ENCODE measurements around the gene DPP6. TPM values are rescaled to one million over a fixed set of nuclear protein-coding genes. Genes with fewer than 3 reads are reported as not detected.
A peak's percentile ranks its signal among the peaks of the same experiment; 100 is the strongest.

The DPP6 gene
- total and polyA plus RNA-seq, 9 donors: 3.3 to 11.5 (median 4.7) TPM

DNA sequence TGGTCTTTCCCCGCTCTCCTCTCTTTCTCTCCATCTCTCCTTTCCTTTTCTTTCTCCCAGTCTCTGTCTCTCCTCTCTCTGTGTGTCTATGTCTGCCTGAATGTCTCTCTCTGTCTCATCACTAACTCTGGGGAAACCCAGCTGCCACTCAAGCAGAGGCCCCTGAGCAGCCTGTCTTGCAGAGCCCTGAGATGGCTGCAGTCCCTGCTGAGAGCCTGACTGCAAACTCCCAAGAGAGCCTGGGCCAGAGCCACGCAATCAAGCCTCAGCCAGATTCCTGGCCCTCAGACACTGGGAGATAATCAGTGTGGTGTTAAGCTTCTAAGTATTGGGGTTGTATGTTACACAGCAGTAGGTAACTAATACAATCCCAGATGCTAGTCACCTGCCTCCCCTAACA lies 859.2 kb downstream of the DPP6 start:
- Histone ChIP-seq H3K27ac (ENCODE audit: low read length) (no peak overlapping the region), H3K36me3 (ENCODE audit: control insufficient read depth, insufficient read depth, low read length) (no peaks in the 10 kb centered on the region), H3K4me1 (ENCODE audit: control insufficient read depth, insufficient read depth, low read length) (peaks cover 20% of the 10 kb centered on the region), H3K9me3 (replicated peaks; ENCODE audit: control insufficient read depth, low read depth, low read length) (peaks cover 4% of the 10 kb centered on the region), H3K4me3 (ENCODE audit: low read length) (no peak overlapping the region), H3K27me3 (ENCODE audit: control insufficient read depth, insufficient read depth, low read length) (peaks cover 21% of the 10 kb centered on the region)
- WGBS (ENCODE audit: insufficient coverage): 100% methylated on average over 1 of the region's 2 CpGs
- no peak for DNase-seq

DNA sequence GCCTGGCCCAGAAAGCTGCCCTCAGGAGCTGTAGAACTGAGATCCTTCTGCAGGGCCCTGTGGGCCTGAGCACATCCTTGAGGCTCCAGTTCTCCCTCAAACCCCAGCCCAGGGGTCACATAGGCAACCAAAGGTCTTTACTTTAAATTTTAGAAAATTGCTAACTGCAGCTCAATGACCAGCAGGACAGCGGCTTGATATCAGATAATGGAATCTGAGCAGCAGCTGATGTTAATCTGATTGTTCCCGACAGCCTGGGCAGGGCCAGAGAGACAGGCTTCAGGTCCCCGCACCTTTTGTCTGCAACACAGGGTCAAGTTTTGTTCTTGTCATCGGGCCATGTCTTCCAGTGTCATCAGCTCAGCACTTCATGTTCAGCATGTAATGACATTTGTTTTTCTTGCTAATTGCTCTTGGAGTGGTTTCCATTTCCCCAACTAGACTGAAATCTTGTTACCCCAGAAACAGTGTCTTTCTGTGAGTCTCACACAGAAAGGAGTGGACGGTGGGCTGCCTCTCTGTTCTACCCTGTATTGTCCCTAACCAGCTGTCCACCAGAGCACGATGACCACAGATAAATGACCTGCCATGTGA lies 859.8 kb downstream of the DPP6 start:
- Histone ChIP-seq H3K36me3 (ENCODE audit: control insufficient read depth, insufficient read depth, low read length) (no peaks in the 10 kb centered on the region), H3K4me1 (ENCODE audit: control insufficient read depth, insufficient read depth, low read length) (peaks cover 20% of the 10 kb centered on the region), H3K4me3 (ENCODE audit: low read length) (no peak overlapping the region), H3K27ac (ENCODE audit: low read length) (no peak overlapping the region), H3K9me3 (replicated peaks; ENCODE audit: control insufficient read depth, low read depth, low read length) (peaks cover 4% of the 10 kb centered on the region), H3K27me3 (ENCODE audit: control insufficient read depth, insufficient read depth, low read length) (peaks cover 25% of the 10 kb centered on the region)
- no peak for DNase-seq
- 81% methylated on average over 5 of the region's 6 CpGs for WGBS (ENCODE audit: insufficient coverage)

DNA sequence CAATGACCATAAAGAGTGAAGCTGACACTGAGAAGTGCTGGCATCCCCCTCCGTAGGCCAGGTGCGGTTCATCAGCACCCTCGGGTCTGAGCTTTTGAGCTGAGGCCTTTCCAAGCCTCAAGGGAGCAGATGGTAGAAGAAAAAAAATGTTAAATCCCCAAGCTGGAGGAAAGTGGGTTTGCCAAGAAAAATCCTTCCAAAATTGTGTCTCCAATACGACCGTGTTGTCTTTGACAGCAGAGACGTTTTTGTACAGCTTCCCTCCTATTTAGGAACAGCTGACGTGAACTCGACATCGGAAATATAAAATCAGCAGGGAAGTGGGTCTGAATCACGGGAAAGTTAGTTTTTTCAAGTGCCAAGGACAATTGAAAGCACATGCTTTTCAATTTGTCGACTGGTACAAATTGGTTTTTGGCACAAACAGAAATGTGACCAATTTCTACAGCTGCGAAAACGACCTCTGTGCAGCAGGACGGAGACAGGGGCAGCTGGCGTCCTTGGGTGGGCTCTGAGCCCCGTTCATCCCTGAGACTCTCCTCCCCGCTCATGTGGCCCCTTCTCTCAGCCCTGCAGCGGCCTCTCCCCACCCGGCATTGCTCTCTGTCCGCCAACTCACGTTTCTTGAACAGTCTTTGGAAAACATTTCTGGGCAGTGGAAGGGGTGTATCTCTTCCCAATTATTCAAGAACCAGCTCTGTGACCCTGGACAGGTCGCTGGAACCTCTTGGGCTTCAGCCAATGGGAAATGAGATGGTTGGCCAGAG lies 860.9 kb downstream of the DPP6 start:
- peaks cover 25% of the 10 kb centered on the region for H3K27me3 ChIP-seq (ENCODE audit: control insufficient read depth, insufficient read depth, low read length)
- H3K36me3 ChIP-seq (ENCODE audit: control insufficient read depth, insufficient read depth, low read length): no peaks in the 10 kb centered on the region
- H3K4me1 ChIP-seq (ENCODE audit: control insufficient read depth, insufficient read depth, low read length): peaks cover 20% of the 10 kb centered on the region
- WGBS (ENCODE audit: insufficient coverage): 42% methylated on average over 16 of the region's 22 CpGs
- H3K27ac ChIP-seq (ENCODE audit: low read length): peak overlapping the region; percentile 71
- peaks cover 4% of the 10 kb centered on the region for H3K9me3 ChIP-seq (replicated peaks; ENCODE audit: control insufficient read depth, low read depth, low read length)
- no peak overlapping the region for H3K4me3 ChIP-seq (ENCODE audit: low read length)
- peak; percentile 81 for DNase-seq

DNA sequence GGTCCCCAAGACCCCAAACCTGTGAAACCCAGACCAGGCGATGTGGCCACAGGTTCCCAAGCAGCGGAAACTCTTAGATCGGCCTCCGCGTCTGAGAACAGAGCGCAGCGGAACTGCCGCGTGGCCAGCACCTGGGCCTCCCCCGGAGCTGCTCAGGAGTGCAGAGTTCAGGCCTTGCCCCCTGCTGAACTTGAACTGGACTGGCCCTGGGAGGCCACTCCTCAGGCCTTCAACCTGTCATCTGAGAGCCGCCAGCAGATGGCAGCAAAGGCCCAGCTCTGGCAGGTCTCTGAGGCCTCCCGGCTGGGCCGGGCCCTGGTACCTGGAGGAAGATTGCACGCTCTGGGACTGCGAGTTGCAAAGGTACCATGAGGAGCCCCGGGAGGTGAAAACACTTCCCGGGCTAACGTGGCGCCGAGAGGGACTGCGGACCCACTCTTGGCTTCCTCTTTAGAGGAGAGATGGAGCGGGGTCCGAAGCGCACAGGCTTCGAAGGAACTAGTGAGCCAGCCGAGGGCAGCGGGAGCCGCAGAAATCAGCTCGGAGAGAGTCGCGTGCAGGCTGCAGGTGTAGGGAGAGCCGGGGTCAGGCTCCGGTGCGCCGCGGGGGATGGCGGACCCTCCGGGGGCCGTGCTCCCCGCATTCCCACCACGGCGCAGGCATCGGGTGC lies 861.6 kb downstream of the DPP6 start:
- Histone ChIP-seq H3K9me3 (replicated peaks; ENCODE audit: control insufficient read depth, low read depth, low read length) (peaks cover 4% of the 10 kb centered on the region), H3K27me3 (ENCODE audit: control insufficient read depth, insufficient read depth, low read length) (peaks cover 25% of the 10 kb centered on the region), H3K27ac (ENCODE audit: low read length) (peak overlapping the region; percentile 64), H3K4me1 (ENCODE audit: control insufficient read depth, insufficient read depth, low read length) (peaks cover 20% of the 10 kb centered on the region), H3K36me3 (ENCODE audit: control insufficient read depth, insufficient read depth, low read length) (no peaks in the 10 kb centered on the region), H3K4me3 (ENCODE audit: low read length) (peak overlapping the region; percentile 25)
- DNase-seq: peak; percentile 81
- 7% methylated on average over 41 of the region's 43 CpGs for WGBS (ENCODE audit: insufficient coverage)

DNA sequence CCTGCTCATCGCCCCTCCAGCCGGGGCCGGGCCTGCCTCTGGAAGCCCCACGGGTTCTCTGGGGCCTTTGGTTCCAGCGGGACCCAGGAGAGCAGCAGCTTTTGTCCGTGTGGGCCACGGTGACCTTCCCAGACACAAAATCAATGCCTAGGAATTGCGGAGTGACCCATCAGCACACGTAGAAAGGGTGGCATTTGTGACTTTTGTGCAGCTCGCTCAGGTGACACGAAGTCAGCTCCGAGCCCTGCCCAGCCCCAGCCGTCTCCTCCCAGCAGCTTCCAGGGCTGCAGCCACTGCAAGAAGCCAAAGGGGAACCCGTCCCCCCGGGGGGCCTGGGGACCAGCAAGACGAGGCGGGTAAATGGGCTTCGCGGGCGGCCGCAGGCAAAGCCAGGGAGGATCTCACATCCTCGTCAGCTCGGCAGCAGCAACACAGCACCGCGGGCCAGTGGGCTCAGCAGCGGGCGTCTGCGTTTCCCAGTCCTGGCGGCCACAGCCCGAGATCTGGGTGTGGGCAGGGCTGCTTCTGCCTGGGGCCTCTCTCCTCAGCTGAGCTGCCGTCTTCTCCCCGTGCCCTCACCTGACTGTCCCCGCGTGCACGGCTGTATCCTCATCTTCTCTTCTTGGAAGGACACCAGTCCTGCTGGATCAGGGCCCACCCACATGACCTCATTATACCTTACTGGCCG lies 862.3 kb downstream of the DPP6 start:
- WGBS (ENCODE audit: insufficient coverage): 27% methylated on average over 29 of the region's 36 CpGs
- no peaks in the 10 kb centered on the region for H3K36me3 ChIP-seq (ENCODE audit: control insufficient read depth, insufficient read depth, low read length)

DNA sequence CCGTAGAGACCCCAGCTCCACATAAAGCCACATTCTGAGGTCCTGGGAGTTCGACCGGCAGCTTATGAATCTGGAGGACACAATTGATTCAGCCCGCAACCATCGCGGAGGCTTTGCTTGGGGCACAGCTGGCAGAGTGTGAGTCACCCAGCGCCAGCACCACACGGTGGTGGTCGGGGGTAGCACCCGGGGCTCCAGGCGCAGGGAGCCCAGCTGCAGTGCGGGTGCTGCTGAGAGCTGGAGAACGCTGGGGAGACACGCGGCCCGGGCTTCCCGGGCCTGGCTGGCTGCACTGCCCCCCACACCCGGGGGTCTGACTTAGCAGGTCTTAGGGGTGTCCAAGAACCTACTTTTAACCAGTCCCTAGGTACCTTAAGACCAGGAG lies 862.8 kb downstream of the DPP6 start:
- H3K4me1 ChIP-seq (ENCODE audit: control insufficient read depth, insufficient read depth, low read length): peaks cover 24% of the 10 kb centered on the region
- H3K9me3 ChIP-seq (replicated peaks; ENCODE audit: control insufficient read depth, low read depth, low read length): peaks cover 4% of the 10 kb centered on the region
- no peak overlapping the region for H3K4me3 ChIP-seq (ENCODE audit: low read length)
- peaks cover 25% of the 10 kb centered on the region for H3K27me3 ChIP-seq (ENCODE audit: control insufficient read depth, insufficient read depth, low read length)
- 67% methylated on average over 11 of the region's 18 CpGs for WGBS (ENCODE audit: insufficient coverage)
- no peak overlapping the region for H3K27ac ChIP-seq (ENCODE audit: low read length)
- no peak for DNase-seq
- H3K36me3 ChIP-seq (ENCODE audit: control insufficient read depth, insufficient read depth, low read length): no peaks in the 10 kb centered on the region

More for the DNA sequence above, 862.3 kb downstream of the DPP6 start:
- H3K27ac ChIP-seq (ENCODE audit: low read length): no peak overlapping the region
- no peak for DNase-seq
- peaks cover 20% of the 10 kb centered on the region for H3K4me1 ChIP-seq (ENCODE audit: control insufficient read depth, insufficient read depth, low read length)
- H3K4me3 ChIP-seq (ENCODE audit: low read length): no peak overlapping the region
- peaks cover 25% of the 10 kb centered on the region for H3K27me3 ChIP-seq (ENCODE audit: control insufficient read depth, insufficient read depth, low read length)
- H3K9me3 ChIP-seq (replicated peaks; ENCODE audit: control insufficient read depth, low read depth, low read length): peaks cover 4% of the 10 kb centered on the region

DNA sequence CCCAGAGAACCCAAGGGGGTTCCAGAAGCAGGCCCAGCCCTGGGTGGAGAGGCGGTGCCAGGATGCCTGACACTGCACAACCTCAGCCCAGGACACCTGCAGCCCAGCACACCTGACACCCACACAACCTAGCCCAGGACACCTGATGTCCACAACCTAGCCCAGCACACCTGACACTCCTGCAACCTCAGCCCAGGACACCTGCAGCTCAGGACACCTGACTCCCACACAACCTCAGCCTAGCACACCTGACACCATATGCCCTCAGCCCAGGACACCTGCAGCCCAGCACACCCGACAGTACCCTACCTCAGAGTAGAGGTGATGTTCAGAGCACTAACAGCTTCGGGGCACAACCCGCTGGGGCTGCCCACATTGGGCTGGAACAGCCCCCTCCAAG lies 863.4 kb downstream of the DPP6 start:
- DNase-seq: no peak
- WGBS (ENCODE audit: insufficient coverage): 80% methylated on average over 2 of the region's 4 CpGs
- Histone ChIP-seq H3K36me3 (ENCODE audit: control insufficient read depth, insufficient read depth, low read length) (no peaks in the 10 kb centered on the region), H3K27me3 (ENCODE audit: control insufficient read depth, insufficient read depth, low read length) (peaks cover 25% of the 10 kb centered on the region), H3K27ac (ENCODE audit: low read length) (no peak overlapping the region), H3K9me3 (replicated peaks; ENCODE audit: control insufficient read depth, low read depth, low read length) (peaks cover 4% of the 10 kb centered on the region), H3K4me1 (ENCODE audit: control insufficient read depth, insufficient read depth, low read length) (peaks cover 27% of the 10 kb centered on the region), H3K4me3 (ENCODE audit: low read length) (no peak overlapping the region)

DNA sequence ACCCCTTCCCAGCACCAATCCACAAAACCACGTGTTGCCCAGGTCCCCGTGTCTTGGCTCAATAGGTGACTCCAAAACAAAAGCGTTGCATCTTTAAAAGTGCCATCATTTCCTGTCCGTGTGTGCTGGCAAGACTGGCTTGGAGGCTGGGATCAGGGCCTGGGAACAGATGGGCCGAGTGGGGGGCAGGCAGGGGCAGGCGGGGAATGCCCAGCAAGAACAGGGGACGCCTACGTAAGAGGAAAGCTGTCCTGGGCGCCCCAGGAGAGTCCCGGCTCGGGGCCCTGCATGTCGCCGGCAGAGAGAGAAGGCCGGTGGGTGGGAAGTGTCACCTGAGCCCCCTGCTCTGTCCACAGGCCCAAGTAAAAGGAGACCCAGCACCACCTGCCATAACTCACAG lies 864.2 kb downstream of the DPP6 start:
- Histone ChIP-seq H3K4me3 (ENCODE audit: low read length) (no peak overlapping the region), H3K9me3 (replicated peaks; ENCODE audit: control insufficient read depth, low read depth, low read length) (no peaks in the 10 kb centered on the region), H3K27me3 (ENCODE audit: control insufficient read depth, insufficient read depth, low read length) (peaks cover 25% of the 10 kb centered on the region), H3K36me3 (ENCODE audit: control insufficient read depth, insufficient read depth, low read length) (no peaks in the 10 kb centered on the region), H3K27ac (ENCODE audit: low read length) (no peak overlapping the region), H3K4me1 (ENCODE audit: control insufficient read depth, insufficient read depth, low read length) (peaks cover 27% of the 10 kb centered on the region)
- WGBS (ENCODE audit: insufficient coverage): 58% methylated on average over 13 of the region's 14 CpGs
- DNase-seq: no peak

DNA sequence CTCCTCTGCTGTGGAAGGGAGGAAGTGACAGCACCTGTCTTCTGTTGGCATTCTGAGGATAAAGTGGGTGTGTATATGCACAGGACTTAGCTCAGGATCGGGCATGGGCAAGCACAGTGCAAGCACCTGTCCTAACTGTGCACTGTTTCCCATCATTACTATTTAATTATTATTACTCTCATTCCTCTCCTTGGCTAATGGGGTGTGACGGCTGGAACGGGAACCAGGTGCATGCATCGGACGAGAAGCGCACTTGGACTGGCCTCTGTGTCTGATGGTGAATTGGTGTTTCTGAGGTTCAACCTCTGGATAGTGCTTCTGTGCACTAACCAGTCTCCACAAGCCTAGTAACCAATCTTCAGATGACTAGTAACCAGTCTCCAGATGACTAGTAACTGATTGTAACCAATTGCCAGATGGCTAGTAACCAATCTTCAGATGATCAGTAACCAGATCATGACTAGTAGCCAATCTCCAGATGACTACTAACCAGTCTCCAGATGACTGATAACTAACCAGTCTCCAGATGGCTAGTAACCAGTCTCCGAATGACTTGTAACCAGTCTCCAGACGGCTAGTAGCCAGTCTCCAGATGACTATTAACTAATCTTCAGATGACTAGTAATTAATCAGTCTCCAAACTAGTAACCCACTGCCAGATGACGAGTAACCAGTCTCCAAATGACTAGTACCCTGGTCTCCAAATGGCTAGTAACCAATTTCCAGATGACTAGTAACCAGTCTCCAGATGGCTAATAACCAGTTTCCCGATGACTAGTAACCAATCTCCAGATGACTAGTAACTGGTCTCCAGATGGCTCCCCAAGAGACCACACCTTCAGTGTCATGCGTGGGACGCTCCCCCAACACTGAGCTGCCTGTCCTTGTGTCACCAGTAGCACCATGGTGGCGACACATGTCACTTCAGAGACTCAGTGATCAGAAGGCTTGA lies 864.9 kb downstream of the DPP6 start:
- no peak for DNase-seq
- no peak overlapping the region for H3K4me3 ChIP-seq (ENCODE audit: low read length)
- H3K4me1 ChIP-seq (ENCODE audit: control insufficient read depth, insufficient read depth, low read length): peaks cover 27% of the 10 kb centered on the region
- WGBS (ENCODE audit: insufficient coverage): 95% methylated on average over 6 of the region's 13 CpGs
- no peak overlapping the region for H3K27ac ChIP-seq (ENCODE audit: low read length)
- H3K36me3 ChIP-seq (ENCODE audit: control insufficient read depth, insufficient read depth, low read length): no peaks in the 10 kb centered on the region
- no peaks in the 10 kb centered on the region for H3K9me3 ChIP-seq (replicated peaks; ENCODE audit: control insufficient read depth, low read depth, low read length)
- peaks cover 25% of the 10 kb centered on the region for H3K27me3 ChIP-seq (ENCODE audit: control insufficient read depth, insufficient read depth, low read length)
